GM18517 (cell line): ENCODE data around the gene HPSE2.
"Not testable (repeated sequence)": the region's sequence is repeated elsewhere in the genome, so short reads cannot be mapped to it uniquely, and the experiment has no call there.

Experiments
- ATAC-seq: cut with Tn5 transposase; IDR thresholded peaks from one replicate; pipeline ENCODE4 v1.9.1; 2021; ENCODE audit warnings: mild to moderate bottlenecking, moderate library complexity; ENCODE audit not compliant: unreplicated experiment

HPSE2 gene

DNA sequence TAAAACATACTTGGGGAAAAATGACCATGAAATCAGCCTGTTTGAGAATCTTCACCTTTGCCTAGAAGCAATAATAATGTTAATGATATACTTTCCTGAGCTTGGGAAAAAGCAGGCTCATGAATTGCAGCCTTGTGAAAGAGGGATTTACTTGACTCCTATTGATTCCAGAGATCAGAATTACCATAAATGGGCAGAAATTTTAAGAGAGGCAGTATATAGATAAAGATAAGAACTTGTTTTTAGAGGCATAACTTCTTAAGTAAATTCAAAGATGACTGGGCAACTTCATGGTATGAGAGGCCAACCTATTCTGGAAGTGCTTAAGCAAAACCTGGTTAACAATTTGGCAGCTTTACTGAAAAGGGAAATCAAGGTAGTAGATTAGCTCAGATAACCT lies 225.4 kb downstream of the HPSE2 start:
- ATAC-seq: no peak

DNA sequence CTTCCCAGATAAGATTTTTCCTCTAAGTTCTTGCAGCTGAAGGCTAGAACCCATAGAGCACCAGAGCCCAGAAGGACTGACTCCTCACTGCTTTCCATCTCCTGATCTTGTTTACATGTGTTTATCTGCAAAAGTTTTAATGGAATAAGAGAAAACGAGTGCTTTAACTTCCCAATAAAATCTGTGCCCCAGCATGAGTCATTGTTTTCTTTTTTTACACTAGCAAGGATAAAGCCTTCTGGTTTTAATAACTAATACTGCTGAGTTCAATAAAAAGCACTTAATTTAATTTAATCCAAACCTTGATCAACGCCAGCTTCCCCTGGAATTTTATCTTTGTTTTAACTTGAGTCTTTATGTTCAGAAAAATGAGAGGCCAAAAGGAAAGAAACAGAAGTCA lies 227.6 kb downstream of the HPSE2 start:
- ATAC-seq: no peak

GRCh38 chr10:99007457-99007856 lies 228.2 kb downstream of the HPSE2 start:
- no peak for ATAC-seq

GRCh38 chr10:99005254-99005653 lies 230.4 kb downstream of the HPSE2 start:
- ATAC-seq: no peak

GRCh38 chr10:99004738-99005137 lies 230.9 kb downstream of the HPSE2 start:
- no peak for ATAC-seq

- no peak for ATAC-seq
Observed at GRCh38 chr10:99002392-99002791, 233.3 kb downstream of the HPSE2 start.

DNA sequence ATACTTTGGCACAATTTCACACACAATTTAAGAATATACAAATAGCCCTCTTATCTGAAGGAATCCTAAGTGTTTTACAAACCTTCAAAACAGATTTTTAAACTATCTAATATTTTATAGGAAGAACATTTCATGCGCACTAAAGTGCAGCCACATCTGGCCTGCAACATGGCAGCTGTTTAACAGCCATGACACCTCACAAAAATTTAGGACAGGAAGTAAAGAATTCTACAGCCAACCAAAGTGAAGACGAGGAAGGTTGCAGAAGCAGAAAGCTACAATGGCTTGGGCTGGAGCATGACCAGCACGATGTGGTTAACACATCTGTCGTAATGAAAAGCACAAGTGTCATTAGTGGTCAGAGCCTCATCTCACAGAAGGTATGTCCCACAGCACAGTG lies 238.1 kb downstream of the HPSE2 start:
- ATAC-seq: no peak

DNA sequence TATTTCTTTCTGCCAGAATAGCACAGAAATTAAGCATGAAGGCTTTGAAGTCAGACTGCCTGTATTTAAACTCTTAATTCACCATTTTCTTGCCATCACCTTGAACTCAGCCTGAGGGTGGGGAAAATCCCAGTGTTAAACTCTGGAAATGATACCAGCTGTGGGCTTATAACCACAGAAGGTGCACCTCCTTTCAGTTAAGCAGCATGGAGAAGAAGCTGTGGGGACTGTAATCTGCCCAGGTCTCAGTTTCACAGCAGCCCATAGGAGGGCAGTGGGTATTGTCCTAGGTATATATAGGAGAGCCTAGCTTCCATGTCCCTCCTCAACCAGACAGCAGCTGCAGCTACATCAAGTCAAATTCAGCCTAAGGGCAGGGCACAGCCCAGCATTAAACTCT lies 241.6 kb downstream of the HPSE2 start:
- no peak for ATAC-seq

DNA sequence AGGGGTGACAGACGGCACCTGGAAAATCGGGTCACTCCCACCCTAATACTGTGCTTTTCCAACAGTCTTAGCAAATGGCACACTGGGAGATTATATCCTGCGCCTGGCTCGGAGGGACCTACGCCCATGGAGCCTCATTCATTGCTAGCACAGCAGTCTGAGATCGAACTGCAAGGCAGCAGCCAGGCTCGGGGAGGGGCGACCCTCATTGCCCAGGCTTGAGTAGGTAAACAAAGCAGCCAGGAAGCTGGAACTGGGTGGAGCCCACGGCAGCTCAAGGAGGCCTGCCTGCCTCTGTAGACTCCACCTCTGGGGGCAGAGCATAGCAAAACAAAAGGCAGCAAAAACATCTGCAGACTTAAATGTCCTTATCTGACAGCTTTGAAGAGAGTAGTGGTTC lies 251.9 kb downstream of the HPSE2 start:
- not testable (repeated sequence) for ATAC-seq

DNA sequence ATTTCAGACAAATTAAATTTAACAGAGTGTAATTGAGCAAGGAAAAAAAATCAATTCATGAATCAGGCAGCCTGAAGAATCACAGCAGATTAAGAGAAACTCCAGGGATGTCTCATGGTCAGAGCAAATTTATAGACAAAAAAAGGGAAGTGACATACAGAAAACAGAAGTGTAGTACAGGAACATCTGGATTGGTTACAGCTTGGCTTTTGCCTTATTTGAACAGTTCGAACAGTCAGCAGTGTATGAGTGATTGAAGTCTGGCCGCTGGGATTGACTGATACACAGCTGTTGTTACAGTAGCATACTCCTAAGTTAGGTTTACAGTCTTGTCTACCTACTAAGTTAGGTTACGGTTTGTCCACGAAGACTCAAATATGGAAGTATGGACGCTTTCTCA lies 255.3 kb downstream of the HPSE2 start:
- no peak for ATAC-seq

DNA sequence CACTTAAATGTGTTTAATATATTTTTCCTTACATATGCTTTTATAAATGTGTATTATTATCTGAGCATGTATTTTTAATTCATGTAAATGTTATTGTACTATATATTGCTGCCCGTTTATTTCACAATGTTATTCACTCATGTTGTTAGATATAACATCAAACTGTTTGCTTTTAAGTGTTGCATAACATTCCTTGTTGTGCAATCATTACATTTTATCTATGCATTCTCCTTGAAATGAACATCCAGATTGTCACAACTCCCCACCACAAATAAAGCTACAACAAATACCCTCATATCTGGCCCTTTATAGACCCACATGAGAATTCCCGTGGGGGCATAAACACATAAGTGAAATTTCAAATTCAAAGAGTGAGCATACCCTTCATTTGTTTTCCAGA lies 264.2 kb downstream of the HPSE2 start:
- no peak for ATAC-seq

DNA sequence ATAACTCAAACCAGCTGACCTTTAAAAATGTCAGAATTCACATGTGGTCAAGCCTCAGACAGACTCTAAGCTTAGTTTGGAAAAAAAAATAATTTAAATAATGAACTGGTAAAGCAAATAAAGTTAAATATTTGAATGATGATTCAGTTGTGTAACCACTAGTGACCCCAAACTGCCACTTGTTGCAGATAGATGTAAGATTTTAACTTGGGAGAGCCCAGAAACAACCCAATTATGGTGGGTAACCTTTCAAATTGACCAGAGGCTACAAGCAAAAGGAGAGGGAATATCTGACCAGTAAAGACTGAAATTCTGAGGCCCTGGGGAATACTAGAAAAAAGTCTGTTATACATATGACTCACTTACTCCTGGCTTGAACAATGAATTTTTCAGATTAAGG lies 268.1 kb downstream of the HPSE2 start:
- no peak for ATAC-seq

- ATAC-seq: no peak
Observed at GRCh38 chr10:98963608-98964007, 272.0 kb downstream of the HPSE2 start.

GRCh38 chr10:98959379-98959778 lies 276.3 kb downstream of the HPSE2 start:
- ATAC-seq: no peak

- ATAC-seq: no peak
Observed at GRCh38 chr10:98957801-98958200, 277.9 kb downstream of the HPSE2 start.

DNA sequence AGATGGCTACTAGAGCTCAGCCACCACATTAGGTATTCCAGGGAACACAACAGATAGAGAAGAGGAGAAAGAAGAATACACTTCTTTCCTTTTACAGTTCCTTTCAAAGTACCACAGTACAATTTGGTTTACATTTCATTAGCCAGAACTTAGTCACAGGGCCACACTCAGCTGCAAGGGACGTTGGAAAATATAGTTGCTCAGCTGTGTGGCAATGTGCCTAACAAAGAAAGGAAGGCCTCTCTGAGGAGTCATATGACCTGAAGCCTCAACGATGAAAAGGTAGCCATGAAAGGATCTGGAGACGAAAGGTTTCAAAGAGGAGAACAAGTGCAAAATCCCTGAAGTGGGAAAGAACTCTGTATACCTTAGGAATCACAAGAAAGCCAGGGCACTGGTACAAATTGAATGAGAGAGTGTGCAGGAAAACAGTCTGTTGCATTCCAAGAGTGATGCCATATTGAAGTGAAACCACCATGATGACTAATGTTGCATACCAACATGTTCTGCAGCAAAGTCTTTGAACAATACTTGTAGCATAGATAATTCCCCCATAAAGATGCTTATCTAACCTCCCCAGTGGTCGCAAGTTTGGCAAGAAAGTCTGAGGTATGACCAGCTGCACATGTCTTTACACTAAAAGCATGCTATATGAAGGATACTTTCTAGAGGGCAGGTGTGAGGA lies 278.9 kb downstream of the HPSE2 start:
- ATAC-seq: no peak

DNA sequence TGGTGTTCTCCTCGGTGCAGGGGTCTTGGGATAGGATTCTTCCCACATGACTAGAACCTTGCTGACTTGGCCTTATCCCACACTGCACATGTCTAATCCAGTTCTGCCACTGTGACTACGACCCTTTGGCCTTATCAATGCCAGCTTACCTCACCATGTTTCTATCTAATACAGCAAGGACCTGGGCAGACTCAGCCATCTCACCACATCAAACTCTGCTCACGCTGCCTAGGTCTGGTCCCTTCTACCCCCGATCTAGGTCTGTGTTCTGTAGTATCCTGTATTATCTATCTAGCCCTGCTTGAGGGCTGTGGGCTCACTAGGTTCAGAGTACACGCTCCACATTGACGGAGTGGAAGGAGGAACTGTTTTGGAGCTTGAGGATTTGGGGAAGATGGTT lies 282.4 kb downstream of the HPSE2 start:
- ATAC-seq: no peak

DNA sequence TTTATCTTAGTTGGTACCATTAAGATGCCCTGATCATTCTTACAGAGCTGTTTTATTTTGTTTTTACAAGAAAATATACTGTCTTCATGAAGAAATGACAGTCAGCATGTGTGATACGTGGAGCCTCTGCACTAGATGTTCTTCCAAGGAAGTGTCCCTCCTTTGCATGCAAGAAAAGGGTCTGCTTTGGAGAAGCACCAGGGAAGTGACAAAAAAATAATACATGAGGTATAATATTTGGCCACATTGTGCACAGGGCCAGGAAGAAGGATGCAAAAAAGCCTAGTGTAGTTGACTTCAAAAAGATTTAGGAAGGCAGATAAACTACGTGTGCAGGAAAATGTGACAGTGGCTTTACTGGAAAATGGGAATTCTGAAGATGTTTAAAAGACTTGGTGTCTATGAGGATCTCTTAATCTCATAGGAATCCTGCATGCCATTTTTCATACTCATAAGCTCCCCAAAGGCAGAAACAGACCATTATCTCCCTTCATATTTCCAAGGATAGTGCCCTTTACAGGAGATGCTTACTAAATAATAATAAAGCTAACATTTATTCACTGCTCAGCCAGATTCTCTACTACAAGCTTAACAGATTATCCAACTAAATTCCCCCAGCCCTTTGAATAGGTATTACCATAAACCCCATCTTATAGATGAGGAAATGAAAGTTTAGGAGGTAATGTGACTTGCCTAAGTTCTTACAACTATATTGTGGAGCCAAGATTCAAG lies 284.2 kb downstream of the HPSE2 start:
- no peak for ATAC-seq

GRCh38 chr10:98950106-98950505 lies 285.5 kb downstream of the HPSE2 start:
- ATAC-seq: no peak

GRCh38 chr10:98949306-98949705 lies 286.3 kb downstream of the HPSE2 start:
- no peak for ATAC-seq

DNA sequence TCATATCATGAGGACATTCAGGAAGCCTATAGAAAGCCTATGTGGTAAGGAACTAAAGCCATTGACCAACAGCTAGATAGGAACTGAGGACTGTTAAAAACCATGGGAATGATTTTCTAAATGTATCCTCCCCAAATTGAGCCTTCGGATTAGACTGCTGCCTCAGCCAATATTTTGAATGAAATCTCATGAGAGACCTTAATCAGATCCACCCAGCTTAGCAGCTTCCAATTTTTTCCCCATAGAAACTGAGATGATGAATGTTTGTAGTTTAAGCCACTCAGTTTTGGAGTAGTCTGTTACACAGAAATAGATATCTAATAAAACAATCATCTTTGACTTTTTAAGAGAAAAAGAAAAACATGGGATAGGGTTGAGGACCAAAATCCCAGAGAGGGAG lies 292.0 kb downstream of the HPSE2 start:
- no peak for ATAC-seq

GRCh38 chr10:98929709-98930108 lies 305.9 kb downstream of the HPSE2 start:
- ATAC-seq: no peak

GRCh38 chr10:98925651-98926050 lies 310.0 kb downstream of the HPSE2 start:
- no peak for ATAC-seq
